Hematopoietic multipotent progenitor cell (in vitro differentiated cells): Measurements from ENCODE around the gene SPEM3. TPM values are rescaled to one million over a fixed set of nuclear protein-coding genes. Genes with fewer than 3 reads are reported as not detected.

Source experiments
- total RNA-seq: library from RNA; depleted of rRNA; stranded (reverse); fragments of >200 nt; gene quantifications from one replicate; pipeline ENCODE4 v1.2.3, GENCODE V29; 2012

SPEM3 gene
- total RNA-seq, 1 donor, result not detected

Other genes with a start within 250 kb of the SPEM3 start
- 7.3 TPM for gene ASGR1, start 249.5 kb upstream of the SPEM3 start, total RNA-seq
- gene DLG4, start 209.0 kb upstream of the SPEM3 start, total RNA-seq, result 26.9 TPM
- 191 TPM for gene ACADVL, start 208.9 kb upstream of the SPEM3 start, total RNA-seq
- 78.6 TPM for gene DVL2, start 194.3 kb upstream of the SPEM3 start, total RNA-seq
- gene PHF23, start 189.4 kb upstream of the SPEM3 start, total RNA-seq, result 24.2 TPM
- 121 TPM for gene GABARAP, start 186.4 kb upstream of the SPEM3 start, total RNA-seq
- 62.7 TPM for gene CTDNEP1, start 177.1 kb upstream of the SPEM3 start, total RNA-seq
- gene ELP5, start 176.6 kb upstream of the SPEM3 start, total RNA-seq, result 54.7 TPM
- gene CLDN7, start 166.4 kb upstream of the SPEM3 start, total RNA-seq, result 9.7 TPM
- 1.9 TPM for gene SLC2A4, start 147.1 kb upstream of the SPEM3 start, total RNA-seq
- gene YBX2, start 134.2 kb upstream of the SPEM3 start, total RNA-seq, result 0.27 TPM
- 522 TPM for gene EIF5A, start 121.2 kb upstream of the SPEM3 start, total RNA-seq
- gene GPS2, start 113.5 kb upstream of the SPEM3 start, total RNA-seq, result 70.3 TPM
- 37.4 TPM for gene NEURL4, start 99.5 kb upstream of the SPEM3 start, total RNA-seq
- 109 TPM for gene ACAP1, start 92.3 kb upstream of the SPEM3 start, total RNA-seq
- gene KCTD11, start 76.7 kb upstream of the SPEM3 start, total RNA-seq, result 5.1 TPM
- not detected for gene TMEM95, start 73.7 kb upstream of the SPEM3 start, total RNA-seq
- 4.3 TPM for gene TNK1, start 47.8 kb upstream of the SPEM3 start, total RNA-seq
- 26.9 TPM for gene PLSCR3, start 34.3 kb upstream of the SPEM3 start, total RNA-seq
- gene TMEM256, start 24.8 kb upstream of the SPEM3 start, total RNA-seq, result 141 TPM
- gene NLGN2, start 21.0 kb upstream of the SPEM3 start, total RNA-seq, result 6.7 TPM
- gene SPEM1, start 8.5 kb upstream of the SPEM3 start, total RNA-seq, result not detected
- under 0.01 TPM for gene SPEM2, start 3.2 kb upstream of the SPEM3 start, total RNA-seq
- gene TMEM102, start 6.6 kb downstream of the SPEM3 start, total RNA-seq, result 17.0 TPM
- gene FGF11, start 10.7 kb downstream of the SPEM3 start, total RNA-seq, result 0.54 TPM
- gene CHRNB1, start 16.2 kb downstream of the SPEM3 start, total RNA-seq, result 26.1 TPM
- gene ZBTB4, start 50.8 kb downstream of the SPEM3 start, total RNA-seq, result 17.8 TPM
- gene SLC35G6, start 52.6 kb downstream of the SPEM3 start, total RNA-seq, result not detected
- 234 TPM for gene POLR2A, start 55.5 kb downstream of the SPEM3 start, total RNA-seq
- gene TNFSF12, start 120.2 kb downstream of the SPEM3 start, total RNA-seq, result 11.0 TPM
- 15.3 TPM for gene TNFSF13, start 129.9 kb downstream of the SPEM3 start, total RNA-seq
- gene SENP3, start 133.1 kb downstream of the SPEM3 start, total RNA-seq, result 50.1 TPM
- gene CD68, start 150.8 kb downstream of the SPEM3 start, total RNA-seq, result 16.4 TPM
- gene MPDU1, start 155.0 kb downstream of the SPEM3 start, total RNA-seq, result 118 TPM
- gene SOX15, start 161.2 kb downstream of the SPEM3 start, total RNA-seq, result 0.81 TPM
- 22.6 TPM for gene FXR2, start 186.0 kb downstream of the SPEM3 start, total RNA-seq
- 14.0 TPM for gene SAT2, start 199.0 kb downstream of the SPEM3 start, total RNA-seq
- not detected for gene SHBG, start 201.3 kb downstream of the SPEM3 start, total RNA-seq
- gene ATP1B2, start 222.1 kb downstream of the SPEM3 start, total RNA-seq, result not detected